OCI-LY3 (cell line): ENCODE measurements around the gene GM2A.
"Not testable (repeated sequence)": the region's sequence is repeated elsewhere in the genome, so short reads cannot be mapped to it uniquely, and the experiment has no call there.

Experiments
- H2AFZ ChIP-seq: fragments of 200-600, 300-600 bp; shearing (Covaris generic); 2 replicates; pipeline ENCODE4 v1.6.0; 2014; ENCODE audit warnings: antibody characterized with exemption, low read depth, low read length
- H3K27ac ChIP-seq: fragments of 200-600, 300-600 bp; sonication (generic); 2 replicates; pipeline ENCODE4 v1.5.1; 2014; ENCODE audit warnings: mild to moderate bottlenecking, low read length, moderate library complexity, mixed read lengths
- H3K27me3 ChIP-seq: fragments of 200-600, 300-600 bp; sonication (generic); 2 replicates; pipeline ENCODE4 v1.6.1; 2014; ENCODE audit warnings: low read depth, low read length, mixed read lengths
- H3K36me3 ChIP-seq: fragments of 200-600, 300-600 bp; sonication (generic); replicated peaks from 2 replicates; pipeline ENCODE3; 2014; ENCODE audit warnings: low read depth, low read length, mixed read lengths
- H3K4me1 ChIP-seq: fragments of 300-600, 200-600 bp; sonication (generic); 2 replicates; pipeline ENCODE4 v1.6.1; 2014; ENCODE audit warnings: low read length, mixed read lengths
- H3K4me2 ChIP-seq: fragments of 200-600, 300-600 bp; sonication (generic); 2 replicates; pipeline ENCODE4 v1.6.1; 2014; ENCODE audit warnings: low read length, mixed read lengths
- H3K4me3 ChIP-seq: fragments of 300-600, 200-600 bp; sonication (generic); 2 replicates; pipeline ENCODE4 v1.5.1; 2014; ENCODE audit warnings: antibody characterized with exemption, mild to moderate bottlenecking, low read length, moderate library complexity
- H3K79me2 ChIP-seq: fragments of 300-600, 200-600 bp; shearing (Covaris generic); 2 replicates; pipeline ENCODE4 v1.6.1; 2014; ENCODE audit warnings: mild to moderate bottlenecking, low read length, mixed read lengths
- H3K9ac ChIP-seq: fragments of 300-600, 200-600 bp; shearing (Covaris generic); 2 replicates; pipeline ENCODE4 v1.6.0; 2014; ENCODE audit warnings: mild to moderate bottlenecking, low read length, moderate library complexity
- H3K9me3 ChIP-seq: fragments of 200-600, 300-600 bp; shearing (Covaris generic); 2 replicates; pipeline ENCODE4 v1.6.1; 2014; ENCODE audit warnings: low read length, mixed read lengths; ENCODE audit not compliant: insufficient read depth
- H4K20me1 ChIP-seq: fragments of 200-600, 300-600 bp; sonication (generic); 2 replicates; pipeline ENCODE4 v1.6.1; 2016; ENCODE audit warnings: low read length, mixed read lengths; ENCODE audit not compliant: insufficient read depth
- EZH2phosphoT487 ChIP-seq: fragments of 200-600 bp; shearing (Covaris generic); IDR thresholded peaks from 2 replicates; pipeline ENCODE4 v1.6.1; 2018; ENCODE audit warnings: antibody characterized with exemption, mixed run types, low read depth
- TF ChIP-seq, protein P1 (sequence below): fragments of 200-600, 300-600 bp; sonication (generic); IDR thresholded peaks from 2 replicates; pipeline ENCODE4 v1.5.1; 2014; ENCODE audit warnings: antibody characterized with exemption, low read length, low read depth

GM2A gene

DNA sequence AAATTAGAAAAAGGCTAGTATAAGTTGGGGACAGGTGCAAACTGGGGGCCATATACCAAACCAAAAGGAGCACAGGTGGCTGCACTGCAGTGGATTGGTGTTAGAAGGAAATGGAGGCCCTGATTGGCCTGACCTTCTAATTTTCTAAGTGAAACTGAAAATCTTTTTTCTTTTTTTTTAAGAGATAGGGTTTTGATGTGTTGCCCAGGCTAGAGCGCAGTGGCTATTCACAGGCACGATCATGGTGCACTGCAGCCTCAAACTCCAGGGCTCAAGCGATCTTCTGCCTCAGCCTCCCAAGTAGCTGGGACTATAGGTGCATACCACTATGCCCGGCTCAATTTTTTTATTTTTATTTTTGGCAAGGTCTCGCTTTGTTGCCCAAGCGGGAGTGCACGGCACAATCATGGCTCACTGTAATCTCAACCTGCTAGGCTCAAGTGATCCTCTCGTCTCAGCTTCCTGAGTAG lies 19.3 kb upstream of the GM2A start:
- H3K36me3 ChIP-seq, result no peaks in the 10 kb centered on the region
- no peaks in the 10 kb centered on the region for H3K27me3 ChIP-seq
- peaks cover 26% of the 10 kb centered on the region for H3K4me1 ChIP-seq
- no peak overlapping the region for H2AFZ ChIP-seq
- no peaks in the 10 kb centered on the region for H3K9me3 ChIP-seq
- no peaks in the 10 kb centered on the region for H3K79me2 ChIP-seq
- no peak overlapping the region for H3K9ac ChIP-seq
- H3K4me2 ChIP-seq, result no peak overlapping the region
- H3K4me3 ChIP-seq, result no peak overlapping the region
- TF ChIP-seq EZH2phosphoT487, result no peak
- TF ChIP-seq, protein P1, sequence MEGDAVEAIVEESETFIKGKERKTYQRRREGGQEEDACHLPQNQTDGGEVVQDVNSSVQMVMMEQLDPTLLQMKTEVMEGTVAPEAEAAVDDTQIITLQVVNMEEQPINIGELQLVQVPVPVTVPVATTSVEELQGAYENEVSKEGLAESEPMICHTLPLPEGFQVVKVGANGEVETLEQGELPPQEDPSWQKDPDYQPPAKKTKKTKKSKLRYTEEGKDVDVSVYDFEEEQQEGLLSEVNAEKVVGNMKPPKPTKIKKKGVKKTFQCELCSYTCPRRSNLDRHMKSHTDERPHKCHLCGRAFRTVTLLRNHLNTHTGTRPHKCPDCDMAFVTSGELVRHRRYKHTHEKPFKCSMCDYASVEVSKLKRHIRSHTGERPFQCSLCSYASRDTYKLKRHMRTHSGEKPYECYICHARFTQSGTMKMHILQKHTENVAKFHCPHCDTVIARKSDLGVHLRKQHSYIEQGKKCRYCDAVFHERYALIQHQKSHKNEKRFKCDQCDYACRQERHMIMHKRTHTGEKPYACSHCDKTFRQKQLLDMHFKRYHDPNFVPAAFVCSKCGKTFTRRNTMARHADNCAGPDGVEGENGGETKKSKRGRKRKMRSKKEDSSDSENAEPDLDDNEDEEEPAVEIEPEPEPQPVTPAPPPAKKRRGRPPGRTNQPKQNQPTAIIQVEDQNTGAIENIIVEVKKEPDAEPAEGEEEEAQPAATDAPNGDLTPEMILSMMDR, result no peak
- no peaks in the 10 kb centered on the region for H4K20me1 ChIP-seq
- no peak overlapping the region for H3K27ac ChIP-seq

DNA sequence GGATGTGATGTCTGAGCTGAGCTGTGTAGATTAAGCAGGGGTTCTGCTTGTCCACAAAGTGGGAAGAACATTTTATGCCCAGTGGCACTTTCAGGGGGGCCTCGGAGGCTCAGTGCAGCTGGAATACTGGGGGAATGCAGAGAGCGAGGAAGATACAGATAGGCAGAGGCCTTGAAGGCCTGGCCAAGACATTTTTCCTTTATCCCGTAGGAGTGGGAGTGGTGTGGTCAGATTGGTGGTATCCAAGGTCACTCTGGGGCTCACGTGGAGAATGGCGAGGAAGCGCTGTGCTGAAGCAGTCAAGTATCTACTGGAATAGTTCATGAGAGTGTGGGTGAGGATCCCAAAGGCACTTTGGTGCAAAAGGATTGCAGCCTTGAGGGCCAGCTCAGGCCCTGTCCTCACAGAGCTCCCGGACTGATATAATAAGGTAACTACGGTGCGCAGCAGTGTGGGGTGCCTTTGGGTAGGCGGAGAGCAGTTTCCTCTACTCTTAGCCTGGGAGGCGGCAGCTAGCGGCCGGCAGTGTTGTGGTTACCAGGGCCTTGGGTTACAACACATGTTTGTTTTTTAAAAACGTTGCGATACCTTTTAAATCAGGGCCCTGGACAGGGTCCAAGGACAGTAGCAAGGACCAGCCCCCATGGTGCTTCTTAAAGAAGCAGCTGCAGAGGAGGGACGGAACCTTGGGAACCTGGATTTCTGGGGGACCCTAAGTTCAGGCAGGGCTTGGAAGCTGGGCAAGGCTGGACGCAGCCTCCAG lies 18.3 kb upstream of the GM2A start:
- no peak for TF ChIP-seq EZH2phosphoT487
- TF ChIP-seq, protein P1, result no peak
- H4K20me1 ChIP-seq, result no peaks in the 10 kb centered on the region
- H3K4me1 ChIP-seq, result peaks cover 36% of the 10 kb centered on the region
- H3K36me3 ChIP-seq, result no peaks in the 10 kb centered on the region
- no peak overlapping the region for H3K27ac ChIP-seq
- H2AFZ ChIP-seq, result no peak overlapping the region; the same call in 1 of the 2 replicates
- no peaks in the 10 kb centered on the region for H3K27me3 ChIP-seq
- peak overlapping the region; percentile 33; the same call in 1 of the 2 replicates for H3K9ac ChIP-seq
- H3K4me3 ChIP-seq, result 0 out of 2 replicates have a peak overlapping the region, but pooled peaks have one; percentile 37
- peak overlapping the region; percentile 58 for H3K4me2 ChIP-seq
- no peaks in the 10 kb centered on the region for H3K79me2 ChIP-seq
- H3K9me3 ChIP-seq, result no peaks in the 10 kb centered on the region

DNA sequence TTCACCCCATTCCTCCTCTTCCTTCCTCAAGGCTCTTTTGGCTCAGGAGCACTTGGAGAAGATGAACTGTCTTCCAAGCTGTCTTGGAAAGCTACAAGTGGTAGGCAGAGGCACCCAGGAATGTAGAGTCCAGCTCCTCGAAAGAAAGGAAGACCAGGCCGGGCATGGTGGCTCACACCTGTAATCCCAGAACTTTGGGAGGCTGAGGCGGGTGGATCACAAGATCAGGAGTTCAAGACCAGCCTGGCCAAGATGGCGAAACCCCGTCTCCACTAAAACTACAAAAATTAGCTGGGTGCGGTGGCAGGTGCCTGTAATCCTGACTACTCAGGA lies 17.8 kb upstream of the GM2A start:
- H3K79me2 ChIP-seq, H4K20me1 ChIP-seq, H3K9me3 ChIP-seq, H3K27ac ChIP-seq, H3K36me3 ChIP-seq, H3K27me3 ChIP-seq, H2AFZ ChIP-seq: not testable (repeated sequence)
- Histone ChIP-seq H3K4me2 (peak overlapping the region; percentile 58), H3K4me3 (0 out of 2 replicates have a peak overlapping the region, but pooled peaks have one; percentile 37), H3K9ac (peak overlapping the region; percentile 33; the same call in 1 of the 2 replicates), H3K4me1 (peaks cover 42% of the 10 kb centered on the region)

DNA sequence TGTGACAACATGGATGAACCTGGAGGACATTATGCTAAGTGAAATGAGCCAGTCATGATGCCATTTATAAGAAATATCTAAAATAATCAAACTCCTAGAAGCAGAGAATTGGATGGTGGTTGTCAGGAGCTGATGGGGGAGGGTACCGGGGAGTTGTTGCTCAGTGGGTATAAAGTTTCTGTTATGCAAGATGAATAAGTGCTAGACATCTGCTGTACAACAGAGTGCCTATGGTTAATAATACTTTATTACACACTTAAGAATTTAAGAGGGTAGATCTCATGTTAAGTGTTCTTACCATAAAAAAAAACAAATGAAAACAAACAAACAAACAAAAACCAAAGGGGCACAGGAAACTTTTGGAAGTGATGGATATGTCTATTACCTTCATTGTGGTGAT lies 16.1 kb upstream of the GM2A start:
- no peak overlapping the region for H3K4me2 ChIP-seq
- H3K9ac ChIP-seq, result no peak overlapping the region
- H3K27ac ChIP-seq, result no peak overlapping the region
- peaks cover 58% of the 10 kb centered on the region for H3K4me1 ChIP-seq
- H4K20me1 ChIP-seq, result no peaks in the 10 kb centered on the region
- no peaks in the 10 kb centered on the region for H3K27me3 ChIP-seq
- H3K9me3 ChIP-seq, result no peaks in the 10 kb centered on the region
- H3K79me2 ChIP-seq, result no peaks in the 10 kb centered on the region
- H3K36me3 ChIP-seq, result no peaks in the 10 kb centered on the region
- H2AFZ ChIP-seq, result no peak overlapping the region
- TF ChIP-seq EZH2phosphoT487, result no peak
- TF ChIP-seq, protein P1, result no peak
- no peak overlapping the region for H3K4me3 ChIP-seq
